ENCODE measurements around the gene BIRC6.
"Not testable (repeated sequence)": the region's sequence is repeated elsewhere in the genome, so short reads cannot be mapped to it uniquely, and the experiment has no call there.

DNA sequence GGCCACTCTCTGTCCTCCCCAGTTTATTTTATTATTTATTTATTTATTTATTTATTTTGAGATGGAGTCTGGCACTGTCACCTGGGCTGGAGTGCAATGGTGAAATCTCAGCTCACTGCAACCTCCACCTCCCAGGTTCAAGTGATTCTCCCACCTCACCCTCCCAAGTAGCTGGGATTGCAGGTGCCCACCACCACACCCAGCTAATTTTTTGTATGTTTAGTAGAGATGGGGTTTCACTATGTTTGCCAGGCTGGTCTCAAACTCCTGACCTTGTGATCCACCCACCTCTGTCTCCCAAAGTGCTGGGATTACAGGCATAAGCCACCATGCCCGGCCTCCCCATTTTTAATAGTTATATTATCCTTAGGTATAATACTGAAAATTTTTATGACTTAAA is 28.1 kb upstream of the BIRC6 start:
- TF ChIP-seq, protein P1, sequence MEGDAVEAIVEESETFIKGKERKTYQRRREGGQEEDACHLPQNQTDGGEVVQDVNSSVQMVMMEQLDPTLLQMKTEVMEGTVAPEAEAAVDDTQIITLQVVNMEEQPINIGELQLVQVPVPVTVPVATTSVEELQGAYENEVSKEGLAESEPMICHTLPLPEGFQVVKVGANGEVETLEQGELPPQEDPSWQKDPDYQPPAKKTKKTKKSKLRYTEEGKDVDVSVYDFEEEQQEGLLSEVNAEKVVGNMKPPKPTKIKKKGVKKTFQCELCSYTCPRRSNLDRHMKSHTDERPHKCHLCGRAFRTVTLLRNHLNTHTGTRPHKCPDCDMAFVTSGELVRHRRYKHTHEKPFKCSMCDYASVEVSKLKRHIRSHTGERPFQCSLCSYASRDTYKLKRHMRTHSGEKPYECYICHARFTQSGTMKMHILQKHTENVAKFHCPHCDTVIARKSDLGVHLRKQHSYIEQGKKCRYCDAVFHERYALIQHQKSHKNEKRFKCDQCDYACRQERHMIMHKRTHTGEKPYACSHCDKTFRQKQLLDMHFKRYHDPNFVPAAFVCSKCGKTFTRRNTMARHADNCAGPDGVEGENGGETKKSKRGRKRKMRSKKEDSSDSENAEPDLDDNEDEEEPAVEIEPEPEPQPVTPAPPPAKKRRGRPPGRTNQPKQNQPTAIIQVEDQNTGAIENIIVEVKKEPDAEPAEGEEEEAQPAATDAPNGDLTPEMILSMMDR (IDR thresholded peaks at IDR 0.05) = not testable (repeated sequence)
- TF ChIP-seq POLR2A (IDR thresholded peaks at IDR 0.05) = not testable (repeated sequence)

All from heart left ventricle (tissue), 13 donors.